DOHH2 (cell line): ENCODE measurements around the gene APOC1.

ENCODE experiments used
- CTCF ChIP-seq: fragments of 200-600 bp; sonication (generic); IDR thresholded peaks from one replicate; pipeline ENCODE4 v1.5.1; 2014; ENCODE audit warnings: antibody characterized with exemption, mild to moderate bottlenecking, low read depth, low read length; ENCODE audit not compliant: poor library complexity, severe bottlenecking
- EZH2phosphoT487 ChIP-seq: fragments of 200-600 bp; sonication (generic); IDR thresholded peaks from 2 replicates; pipeline ENCODE4 v1.6.1; 2017; ENCODE audit warnings: borderline replicate concordance, mild to moderate bottlenecking, antibody characterized with exemption, low read length, moderate library complexity, mixed read lengths

DNA sequence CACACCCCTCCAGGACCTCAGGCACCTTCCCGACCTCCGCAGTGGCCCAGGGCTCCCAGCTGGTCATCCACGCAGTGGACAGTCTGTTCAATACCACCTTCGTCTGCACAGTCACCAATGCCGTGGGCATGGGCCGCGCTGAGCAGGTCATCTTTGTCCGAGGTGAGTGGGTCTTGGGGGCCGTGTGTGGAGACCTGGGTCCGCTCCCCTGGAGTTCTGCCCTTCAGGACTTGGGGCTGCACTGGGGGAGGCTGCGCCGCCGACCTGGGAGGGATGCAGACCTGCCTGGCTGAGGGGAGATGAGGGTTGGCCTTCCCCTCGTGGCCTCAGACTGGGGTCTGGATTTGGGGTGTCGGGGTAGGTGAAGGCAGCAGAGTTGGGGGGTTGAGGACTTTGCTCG lies 40.1 kb upstream of the APOC1 start:
- TF ChIP-seq CTCF, result no peak
- no peak for TF ChIP-seq EZH2phosphoT487
